GM03348 (cell line): ENCODE data around the gene CNOT1.
"Not testable (repeated sequence)": the region's sequence is repeated elsewhere in the genome, so short reads cannot be mapped to it uniquely, and the experiment has no call there.

ENCODE experiments used
- DNase-seq: peaks from one replicate; pipeline ENCODE4 v3.0.0; 2012; ENCODE audit warnings: low spot score

CNOT1 gene

GRCh38 chr16:58501242-58502131, 128.1 kb downstream of the CNOT1 start:
- DNase-seq, result no peak

GRCh38 chr16:58500430-58501241, 129.0 kb downstream of the CNOT1 start:
- DNase-seq, result no peak

- DNase-seq, result peak; percentile 88
These were observed 129.8 kb downstream of the CNOT1 start, which contains the start of gene NDRG4 for GRCh38 chr16:58499615-58500351. TSS of gene NDRG4 (plus strand) at chr16:58500143. CDS start at chr16:58500249, 106 bp downstream.

DNA sequence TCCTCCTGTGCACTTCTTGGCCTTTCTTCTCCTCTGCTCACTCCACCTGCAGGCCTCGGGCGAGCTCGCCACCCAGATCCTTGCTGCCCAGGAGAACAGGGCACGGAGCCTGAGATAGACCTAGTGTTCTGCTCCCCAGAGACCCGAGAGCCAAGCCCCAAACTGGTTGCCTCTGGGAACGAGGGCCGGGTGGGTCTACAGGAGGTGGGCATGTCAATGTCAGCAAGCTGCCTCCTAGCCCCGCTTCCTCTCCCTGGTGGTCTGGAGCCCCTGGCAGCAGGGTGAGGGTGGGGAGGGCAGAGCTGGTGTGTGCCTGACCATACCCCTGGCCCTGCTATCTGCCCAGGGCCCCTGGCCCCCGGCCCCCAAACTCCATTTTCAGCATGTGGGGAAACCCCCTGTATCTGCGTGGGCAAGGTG, 130.5 kb downstream of the CNOT1 start:
- no peak for DNase-seq

- no peak for DNase-seq
These were observed 131.1 kb downstream of the CNOT1 start for GRCh38 chr16:58498341-58499091.

- no peak for DNase-seq
These were observed 131.7 kb downstream of the CNOT1 start for GRCh38 chr16:58497935-58498334.

- no peak for DNase-seq
These were observed 132.2 kb downstream of the CNOT1 start for GRCh38 chr16:58497468-58497867.

- DNase-seq, result no peak
These were observed 133.9 kb downstream of the CNOT1 start for GRCh38 chr16:58495521-58496331.

- DNase-seq, result peak; percentile 93
These were observed 134.6 kb downstream of the CNOT1 start for GRCh38 chr16:58494981-58495520.

DNA sequence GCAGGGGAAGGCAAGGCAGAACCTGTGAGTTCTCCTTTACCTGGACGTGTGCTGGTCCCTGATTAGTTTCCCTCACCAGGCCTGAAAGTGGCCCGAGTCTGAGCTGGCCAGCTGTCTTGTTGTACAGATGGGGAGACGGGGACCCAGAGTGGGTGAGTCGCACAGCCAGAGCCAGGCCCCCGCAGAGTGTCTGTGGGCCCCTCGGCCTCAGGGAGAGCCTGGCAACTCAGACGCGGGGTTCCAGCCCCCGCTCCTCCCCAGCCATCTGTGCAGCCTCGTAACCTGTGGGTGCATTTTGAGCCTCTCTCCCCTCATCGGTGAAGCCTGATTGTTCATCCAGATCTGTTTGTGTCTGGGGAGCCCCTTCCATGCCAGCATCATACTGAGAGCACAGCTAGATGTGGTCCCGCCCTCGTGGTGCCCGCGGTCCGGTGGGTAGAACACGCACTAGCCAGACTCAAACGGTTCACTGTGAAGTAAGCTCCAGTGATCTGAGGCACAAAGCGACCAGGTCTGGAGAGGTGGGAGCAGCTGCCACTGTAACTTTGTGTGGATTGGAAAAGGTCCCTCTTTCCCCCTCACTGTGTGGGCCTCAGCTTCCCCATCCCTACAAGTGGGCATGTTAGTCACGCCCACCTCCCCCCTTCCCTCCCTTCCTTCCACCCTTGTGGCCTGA, 135.7 kb downstream of the CNOT1 start:
- no peak for DNase-seq

GRCh38 chr16:58492735-58493134, 136.9 kb downstream of the CNOT1 start:
- DNase-seq, result no peak

- DNase-seq, result no peak
These were observed 137.6 kb downstream of the CNOT1 start for GRCh38 chr16:58492066-58492465.

DNA sequence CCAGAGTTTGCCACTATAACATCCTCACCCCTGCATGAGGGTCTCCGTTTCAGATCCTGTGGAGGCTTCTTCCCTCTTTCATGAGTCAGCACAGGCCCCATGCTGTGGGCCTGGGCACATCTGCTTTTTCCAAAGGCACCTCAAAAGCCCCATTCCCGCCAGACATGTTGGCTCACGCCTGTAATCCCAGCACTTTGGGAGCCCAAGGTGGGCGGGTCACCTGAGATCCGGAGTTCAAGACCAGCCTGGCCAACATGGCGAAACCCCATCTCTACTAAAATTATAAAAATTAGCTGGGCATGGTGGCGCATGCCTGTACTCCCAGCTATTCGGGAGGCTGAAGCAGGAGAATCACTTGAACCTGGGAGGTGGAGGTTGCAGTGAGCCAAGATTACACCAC, 139.1 kb downstream of the CNOT1 start:
- DNase-seq, result not testable (repeated sequence)

DNA sequence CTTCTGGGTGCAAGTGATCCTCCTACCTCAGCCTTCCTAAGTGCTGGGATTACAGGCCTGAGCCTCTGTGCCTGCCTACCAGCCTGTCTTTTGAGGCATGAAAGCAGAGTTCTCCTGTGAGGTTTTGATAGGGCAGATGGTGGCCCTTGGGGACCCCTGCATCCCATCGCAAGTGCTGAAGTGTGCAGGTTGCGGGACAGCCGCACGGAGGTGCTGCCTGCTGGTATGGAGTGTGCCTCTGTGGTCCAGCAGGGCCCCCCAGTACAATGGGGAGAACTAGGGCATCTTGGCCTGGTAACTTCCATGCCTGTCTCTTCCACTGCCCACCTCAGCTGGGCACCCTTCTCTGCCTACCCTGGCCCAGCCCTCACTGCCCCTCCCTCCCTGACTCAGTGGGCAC, 139.6 kb downstream of the CNOT1 start:
- no peak for DNase-seq

GRCh38 chr16:58488531-58488930, 141.1 kb downstream of the CNOT1 start:
- DNase-seq, result no peak

DNA sequence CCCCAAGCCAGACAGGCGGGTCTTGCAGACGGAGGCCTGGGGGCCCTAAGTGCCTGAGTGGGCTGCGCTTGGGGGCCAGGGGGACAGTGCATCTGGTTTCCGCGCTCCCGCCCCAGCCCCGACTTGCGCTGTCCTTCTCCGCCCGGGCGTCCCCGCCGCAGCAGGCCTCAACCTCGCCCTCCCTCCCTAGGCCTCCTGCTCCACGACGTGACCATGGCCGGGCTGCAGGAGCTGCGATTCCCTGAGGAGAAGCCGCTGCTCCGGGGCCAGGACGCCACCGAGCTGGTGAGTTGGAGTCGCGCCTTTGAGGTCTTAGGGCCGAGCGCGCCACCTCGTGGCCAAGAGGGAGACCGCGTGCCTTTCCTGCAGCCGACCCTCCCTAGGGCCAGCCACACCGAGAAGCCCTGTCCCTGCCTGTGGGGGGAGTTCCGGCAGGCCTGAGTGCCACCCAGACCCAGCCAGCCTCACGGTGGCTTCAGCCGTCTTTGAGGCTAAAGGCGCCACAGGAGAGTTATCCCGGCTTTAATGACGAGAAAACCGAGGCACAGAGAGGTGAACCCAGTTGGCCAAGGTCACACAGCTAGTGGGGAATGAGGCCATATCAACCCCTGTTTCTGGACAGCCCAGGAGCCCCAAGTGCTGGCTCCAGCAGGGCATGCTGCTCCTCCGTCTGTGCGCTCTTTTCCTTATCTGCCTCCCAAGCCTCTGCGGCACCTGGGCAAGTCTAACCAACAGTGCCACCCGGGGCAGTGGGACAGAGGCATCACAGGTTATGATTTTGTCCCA, 141.9 kb downstream of the CNOT1 start:
- DNase-seq, result peak; percentile 93

- DNase-seq, result no peak
These were observed 144.3 kb downstream of the CNOT1 start for GRCh38 chr16:58485184-58485887.

DNA sequence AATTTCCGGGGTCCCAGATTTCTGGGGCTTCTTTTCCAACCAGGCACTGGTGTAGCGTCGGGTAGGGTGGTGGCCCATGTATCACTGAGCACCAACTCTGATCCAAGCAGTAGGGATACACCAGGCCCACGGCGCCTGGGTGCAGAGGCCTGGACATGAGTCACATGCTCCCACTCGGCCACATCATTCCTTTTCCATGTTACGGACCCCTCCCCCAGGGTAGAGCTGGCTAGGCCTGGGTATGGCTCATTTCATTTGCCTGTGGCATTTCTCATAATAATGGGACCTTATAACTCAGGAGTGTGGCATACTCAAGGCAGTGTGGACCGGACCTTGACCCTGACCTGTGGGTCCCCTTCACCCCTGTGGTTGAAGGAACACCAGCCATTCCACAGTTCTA, 147.7 kb downstream of the CNOT1 start:
- no peak for DNase-seq
